CD14-positive monocyte (primary cell): ENCODE measurements around the gene UNC5A. TPM values are rescaled to one million over a fixed set of nuclear protein-coding genes. Genes with fewer than 3 reads are reported as not detected.

Experiments used
- DNase-seq, 3 donors: peaks; one replicate each; pipeline ENCODE4 v3.0.0-alpha.2; 2011 to 2022
- H2AFZ ChIP-seq: 2 replicates; pipeline ENCODE4 v1.6.0; 2012; ENCODE audit warnings: mild to moderate bottlenecking, low read depth, low read length, inconsistent platforms; ENCODE audit not compliant: insufficient read depth, poor library complexity, severe bottlenecking
- H3K27ac ChIP-seq, 2 donors: 1 replicate in 1 of 2; 2 replicates in 1 of 2; pipeline ENCODE4 v1.5.1; 2012 to 2013; ENCODE audit warnings: low read length in 2 of 2, control low read depth in 1 of 2, inconsistent platforms in 1 of 2, low read depth in 1 of 2, mild to moderate bottlenecking in 1 of 2
- H3K27me3 ChIP-seq, 2 donors: one replicate each; pipeline versions ENCODE4 v1.6.0 to v1.6.1; 2011 to 2013; ENCODE audit warnings: low read length in 2 of 2; ENCODE audit not compliant: control insufficient read depth in 2 of 2, insufficient read depth in 2 of 2
- H3K36me3 ChIP-seq, 2 donors: replicated peaks in 1 of 2; 1 replicate in 1 of 2; 2 replicates in 1 of 2; pipeline versions ENCODE4 v1.5.1 to v1.6.1; 2012 to 2013; ENCODE audit warnings: low read length in 2 of 2, control low read depth in 1 of 2, inconsistent platforms in 1 of 2, mild to moderate bottlenecking in 1 of 2; ENCODE audit not compliant: insufficient read depth in 2 of 2, control insufficient read depth in 1 of 2
- H3K4me1 ChIP-seq, 2 donors: 1 replicate in 1 of 2; 2 replicates in 1 of 2; pipeline versions ENCODE4 v1.5.1 to v1.6.1; 2012 to 2013; ENCODE audit warnings: low read length in 2 of 2, control low read depth in 1 of 2, inconsistent platforms in 1 of 2, mild to moderate bottlenecking in 1 of 2, moderate library complexity in 1 of 2; ENCODE audit not compliant: insufficient read depth in 2 of 2, control insufficient read depth in 1 of 2
- H3K4me2 ChIP-seq: replicated peaks from 2 replicates; pipeline ENCODE3; 2012; ENCODE audit warnings: low read length, moderate library complexity, mild to moderate bottlenecking; ENCODE audit not compliant: poor library complexity, severe bottlenecking; ENCODE audit errors: extremely low read depth
- H3K4me3 ChIP-seq, 3 experiments: fragments of 200-600 bp in 1 of 3; sonication (generic) in 1 of 3; replicated peaks in 1 of 3; 1 replicate in 2 of 3; 2 replicates in 1 of 3; pipeline ENCODE4 v1.5.1; 2011 to 2013; ENCODE audit warnings: low read length in 3 of 3, mild to moderate bottlenecking in 3 of 3, control low read depth in 2 of 3, low read depth in 2 of 3, inconsistent platforms in 1 of 3, moderate library complexity in 1 of 3
- H3K79me2 ChIP-seq: 2 replicates; pipeline ENCODE4 v1.6.0; 2012; ENCODE audit warnings: mild to moderate bottlenecking, control low read depth, inconsistent platforms, low read length, moderate library complexity; ENCODE audit not compliant: insufficient read depth
- H3K9ac ChIP-seq: 2 replicates; pipeline ENCODE4 v1.6.0; 2017; ENCODE audit warnings: low read length, mild to moderate bottlenecking; ENCODE audit not compliant: insufficient read depth, poor library complexity, severe bottlenecking
- H3K9me3 ChIP-seq, 2 donors: replicated peaks in 1 of 2; 1 replicate in 1 of 2; 2 replicates in 1 of 2; pipeline versions ENCODE4 v1.5.1 to v1.6.1; 2012 to 2013; ENCODE audit warnings: low read length in 2 of 2, control low read depth in 1 of 2; ENCODE audit not compliant: control insufficient read depth in 1 of 2, insufficient read depth in 1 of 2
- H4K20me1 ChIP-seq: 2 replicates; pipeline ENCODE4 v1.6.0; 2012; ENCODE audit warnings: mild to moderate bottlenecking, low read length, control low read depth, moderate library complexity; ENCODE audit not compliant: insufficient read depth
- H3K27ac Mint-ChIP-seq, 7 donors: one replicate each; pipeline ENCODE4 v1.8.0; 2020; ENCODE audit warnings: mild to moderate bottlenecking in 7 of 7, mixed read lengths in 7 of 7, moderate library complexity in 6 of 7, inconsistent platforms in 2 of 7
- H3K27me3 Mint-ChIP-seq, 3 donors: one replicate each; pipeline ENCODE4 v1.8.0; 2021 to 2022; ENCODE audit warnings: low read depth in 3 of 3, mild to moderate bottlenecking in 3 of 3, mixed read lengths in 3 of 3, moderate library complexity in 3 of 3, inconsistent platforms in 1 of 3
- H3K36me3 Mint-ChIP-seq, 2 donors: one replicate each; pipeline ENCODE4 v1.8.0; 2020; ENCODE audit warnings: mixed read lengths in 2 of 2, inconsistent platforms in 1 of 2, mild to moderate bottlenecking in 1 of 2
- H3K4me1 Mint-ChIP-seq: one replicate; pipeline ENCODE4 v1.8.0; 2020; ENCODE audit warnings: mild to moderate bottlenecking, mixed read lengths
- H3K4me3 Mint-ChIP-seq, 2 donors: one replicate each; pipeline ENCODE4 v1.8.0; 2020; ENCODE audit warnings: mild to moderate bottlenecking in 2 of 2, mixed read lengths in 2 of 2, moderate library complexity in 1 of 2
- H3K9me3 Mint-ChIP-seq, 7 donors: one replicate each; pipeline ENCODE4 v1.8.0; 2020 to 2022; ENCODE audit warnings: mixed read lengths in 7 of 7, mild to moderate bottlenecking in 6 of 7, moderate library complexity in 6 of 7, inconsistent platforms in 2 of 7
- WGBS: methylation state at CpG from one replicate; pipeline ENCODE4 v1.1.5; 2013; ENCODE audit warnings: missing lambda C conversion rate; ENCODE audit not compliant: insufficient coverage; 5-methylcytosine and 5-hydroxymethylcytosine counted together
- intact Hi-C, 2 donors: fragments of 100-400 bp; cut with micrococcal nuclease; formaldehyde crosslinking; loops; one replicate each; pipeline versions ENCODE4 v1.15.0 to v1.15.1; 2023
- polyA plus RNA-seq, 3 donors: library from polyadenylated mRNA; depleted of rRNA in 1 of 3; unstranded in 2 of 3; stranded (reverse) in 1 of 3; fragments of 300-500 nt in 2 of 3; fragments of >200 nt in 1 of 3; fragmentation: Illumina TruSeq in 2 of 3; gene quantifications; 1 replicate in 2 of 3; 2 replicates in 1 of 3; pipeline ENCODE4 v1.2.3, GENCODE V29; 2012 to 2021
- TF ChIP-seq, protein P1 (sequence below): fragments of 200-600 bp; IDR thresholded peaks from one replicate; pipeline ENCODE4 v1.8.0; 2022; ENCODE audit warnings: antibody characterized with exemption, mild to moderate bottlenecking

Gene UNC5A
- polyA plus RNA-seq, 3 donors = 0.03 to 0.07 TPM; not detected in 1

DNA sequence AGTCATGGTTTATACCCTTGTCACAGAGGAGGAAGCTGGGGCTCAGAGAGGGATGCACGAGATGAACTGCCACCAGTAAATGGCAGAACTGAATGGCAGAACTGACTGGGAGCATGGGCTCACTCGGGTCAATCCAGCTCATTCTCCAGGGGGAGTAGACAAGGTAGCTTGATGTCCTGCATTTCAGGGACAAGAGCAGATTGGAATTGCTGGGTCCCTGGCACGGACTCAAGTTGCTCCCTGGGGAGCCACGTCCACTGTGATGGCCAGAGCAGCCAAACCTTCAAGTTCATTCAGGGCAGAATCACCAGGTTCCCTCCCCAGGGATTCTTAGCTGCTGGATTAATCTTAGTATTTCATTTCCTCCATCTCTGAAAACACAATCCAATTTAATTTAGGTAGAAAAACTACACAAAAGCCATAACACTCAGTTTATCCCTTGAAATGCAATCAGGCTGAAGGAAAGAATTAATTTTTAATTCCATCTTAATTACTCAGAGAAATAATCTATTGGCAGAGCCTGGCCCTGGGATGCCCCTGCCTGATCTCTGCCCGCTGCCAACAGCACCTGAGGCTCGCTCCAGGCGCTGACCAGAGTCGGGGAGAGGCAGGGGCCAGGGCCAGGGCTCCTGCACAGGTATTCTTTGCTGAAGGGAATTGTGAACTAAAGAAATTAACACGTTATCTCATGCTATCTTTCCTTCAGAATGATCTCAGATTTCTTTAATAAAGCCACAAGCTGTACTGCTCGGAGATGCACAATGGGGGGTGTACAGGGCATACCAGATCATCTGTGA is 42.0 kb upstream of the UNC5A start:
- no peaks in the 10 kb centered on the region for H3K4me1 ChIP-seq

DNA sequence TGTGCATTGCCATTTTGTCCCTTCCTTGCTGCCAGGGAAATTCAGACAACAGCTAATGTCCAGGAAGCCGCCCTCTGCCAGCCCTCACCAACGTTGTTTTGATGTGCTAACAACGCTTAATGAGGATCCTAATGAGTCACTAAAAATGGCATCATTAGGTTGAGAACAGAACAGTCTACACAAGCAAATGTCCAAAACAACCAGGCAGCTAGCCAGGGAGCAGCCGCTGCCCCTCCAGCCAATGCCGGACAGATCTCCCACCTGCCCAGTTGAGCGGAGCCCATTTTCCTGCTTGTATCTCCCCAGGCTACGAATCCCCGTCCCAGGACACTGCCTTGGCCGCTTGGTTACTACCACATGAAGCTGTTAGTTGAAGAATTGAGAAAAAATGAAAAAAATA is 40.4 kb upstream of the UNC5A start:
- H3K36me3 ChIP-seq = no peaks in the 10 kb centered on the region
- no peaks in the 10 kb centered on the region for H4K20me1 ChIP-seq
- TF ChIP-seq, protein P1, sequence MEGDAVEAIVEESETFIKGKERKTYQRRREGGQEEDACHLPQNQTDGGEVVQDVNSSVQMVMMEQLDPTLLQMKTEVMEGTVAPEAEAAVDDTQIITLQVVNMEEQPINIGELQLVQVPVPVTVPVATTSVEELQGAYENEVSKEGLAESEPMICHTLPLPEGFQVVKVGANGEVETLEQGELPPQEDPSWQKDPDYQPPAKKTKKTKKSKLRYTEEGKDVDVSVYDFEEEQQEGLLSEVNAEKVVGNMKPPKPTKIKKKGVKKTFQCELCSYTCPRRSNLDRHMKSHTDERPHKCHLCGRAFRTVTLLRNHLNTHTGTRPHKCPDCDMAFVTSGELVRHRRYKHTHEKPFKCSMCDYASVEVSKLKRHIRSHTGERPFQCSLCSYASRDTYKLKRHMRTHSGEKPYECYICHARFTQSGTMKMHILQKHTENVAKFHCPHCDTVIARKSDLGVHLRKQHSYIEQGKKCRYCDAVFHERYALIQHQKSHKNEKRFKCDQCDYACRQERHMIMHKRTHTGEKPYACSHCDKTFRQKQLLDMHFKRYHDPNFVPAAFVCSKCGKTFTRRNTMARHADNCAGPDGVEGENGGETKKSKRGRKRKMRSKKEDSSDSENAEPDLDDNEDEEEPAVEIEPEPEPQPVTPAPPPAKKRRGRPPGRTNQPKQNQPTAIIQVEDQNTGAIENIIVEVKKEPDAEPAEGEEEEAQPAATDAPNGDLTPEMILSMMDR = no peak
- intact Hi-C loops = no loop called here
- peaks cover 4 to 9% of the 10 kb centered on the region in 2 donors for H3K4me1 ChIP-seq
- peaks cover 13 to 41% (median 26%) of the 10 kb centered on the region in 3 donors for H3K27me3 Mint-ChIP-seq
- H3K9me3 Mint-ChIP-seq = peaks cover 10 to 19% (median 13%) of the 10 kb centered on the region in 7 donors
- no peak overlapping the region for H2AFZ ChIP-seq
- H3K27ac Mint-ChIP-seq = no peak overlapping the region
- no peak overlapping the region for H3K4me3 Mint-ChIP-seq
- H3K4me3 ChIP-seq = no peak overlapping the region
- H3K9me3 ChIP-seq = no peaks in the 10 kb centered on the region
- H3K79me2 ChIP-seq = no peaks in the 10 kb centered on the region
- WGBS = 88% methylated on average over 5 of the region's 9 CpGs
- H3K4me1 Mint-ChIP-seq = peaks cover 8% of the 10 kb centered on the region
- H3K36me3 Mint-ChIP-seq = no peaks in the 10 kb centered on the region
- no peak for DNase-seq
- H3K27ac ChIP-seq = no peak overlapping the region
- H3K9ac ChIP-seq = no peak overlapping the region
- no peak overlapping the region for H3K4me2 ChIP-seq
- peaks cover 3 to 4% of the 10 kb centered on the region in 2 donors for H3K27me3 ChIP-seq

More for the DNA sequence above, 42.0 kb upstream of the UNC5A start:
- H3K4me2 ChIP-seq = no peak overlapping the region
- H3K27me3 Mint-ChIP-seq = peaks cover 15 to 44% (median 22%) of the 10 kb centered on the region in 3 donors
- no peaks in the 10 kb centered on the region for H3K9me3 ChIP-seq
- no peak overlapping the region for H3K27ac Mint-ChIP-seq
- TF ChIP-seq, protein P1 = no peak
- no peaks in the 10 kb centered on the region for H3K36me3 ChIP-seq
- no peaks in the 10 kb centered on the region for H3K4me1 Mint-ChIP-seq
- intact Hi-C loops = no loop called here
- H3K27ac ChIP-seq = no peak overlapping the region
- H3K27me3 ChIP-seq = peaks cover 3 to 4% of the 10 kb centered on the region in 2 donors
- WGBS = 53% methylated on average over 4 of the region's 10 CpGs
- H3K36me3 Mint-ChIP-seq = no peaks in the 10 kb centered on the region
- H3K9me3 Mint-ChIP-seq = peaks cover 10 to 19% (median 13%) of the 10 kb centered on the region in 7 donors
- no peak overlapping the region for H3K9ac ChIP-seq
- H3K79me2 ChIP-seq = no peaks in the 10 kb centered on the region
- no peak overlapping the region for H2AFZ ChIP-seq
- no peak for DNase-seq
- no peak overlapping the region for H3K4me3 ChIP-seq
- H3K4me3 Mint-ChIP-seq = no peak overlapping the region
- no peaks in the 10 kb centered on the region for H4K20me1 ChIP-seq
